ENCODE data around the gene TNP2.

DNA sequence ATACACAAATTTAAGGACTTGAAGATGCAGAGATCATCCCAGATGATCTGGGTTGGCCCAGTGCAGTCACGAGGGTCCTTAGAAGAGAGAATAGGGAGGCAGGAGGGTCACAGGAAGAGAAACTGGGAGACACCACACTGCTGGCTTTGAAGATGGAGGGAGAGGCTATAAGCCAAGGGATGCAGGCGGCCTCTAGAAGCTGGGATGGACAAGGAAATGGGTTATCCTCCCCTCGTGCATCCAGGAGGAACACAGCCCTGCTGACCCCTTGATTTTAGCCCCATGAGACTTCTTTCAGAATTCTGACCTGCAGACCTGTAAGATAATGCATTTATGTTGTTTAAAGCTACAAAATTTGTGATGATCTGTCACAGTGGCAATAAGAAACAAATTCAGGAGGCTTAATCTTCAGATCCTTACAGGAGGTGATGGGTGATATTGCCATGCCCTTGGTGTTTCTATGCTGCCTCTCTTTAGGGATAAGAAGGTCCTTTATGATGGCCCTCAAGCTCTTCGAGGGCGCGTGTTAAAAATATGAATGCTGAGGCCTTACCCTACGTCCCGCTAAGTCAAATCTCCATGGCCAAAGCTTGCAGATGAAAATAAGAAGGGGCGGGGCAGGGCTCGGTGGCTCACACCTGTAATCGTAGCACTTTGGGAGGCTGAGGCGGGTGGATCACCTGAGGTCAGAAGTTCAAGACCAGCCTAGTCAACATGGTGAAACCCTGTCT, 8.6 kb upstream of the TNP2 start:
- TF ChIP-seq, protein P1, sequence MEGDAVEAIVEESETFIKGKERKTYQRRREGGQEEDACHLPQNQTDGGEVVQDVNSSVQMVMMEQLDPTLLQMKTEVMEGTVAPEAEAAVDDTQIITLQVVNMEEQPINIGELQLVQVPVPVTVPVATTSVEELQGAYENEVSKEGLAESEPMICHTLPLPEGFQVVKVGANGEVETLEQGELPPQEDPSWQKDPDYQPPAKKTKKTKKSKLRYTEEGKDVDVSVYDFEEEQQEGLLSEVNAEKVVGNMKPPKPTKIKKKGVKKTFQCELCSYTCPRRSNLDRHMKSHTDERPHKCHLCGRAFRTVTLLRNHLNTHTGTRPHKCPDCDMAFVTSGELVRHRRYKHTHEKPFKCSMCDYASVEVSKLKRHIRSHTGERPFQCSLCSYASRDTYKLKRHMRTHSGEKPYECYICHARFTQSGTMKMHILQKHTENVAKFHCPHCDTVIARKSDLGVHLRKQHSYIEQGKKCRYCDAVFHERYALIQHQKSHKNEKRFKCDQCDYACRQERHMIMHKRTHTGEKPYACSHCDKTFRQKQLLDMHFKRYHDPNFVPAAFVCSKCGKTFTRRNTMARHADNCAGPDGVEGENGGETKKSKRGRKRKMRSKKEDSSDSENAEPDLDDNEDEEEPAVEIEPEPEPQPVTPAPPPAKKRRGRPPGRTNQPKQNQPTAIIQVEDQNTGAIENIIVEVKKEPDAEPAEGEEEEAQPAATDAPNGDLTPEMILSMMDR (conservative IDR thresholded peaks at IDR 0.05), result no peak
- TF ChIP-seq ZFX (IDR thresholded peaks at IDR 0.05), result no peak
